A549 (cell line): Measurements from ENCODE around the gene CLEC4C. TPM values are rescaled to one million over a fixed set of nuclear protein-coding genes. Genes with fewer than 3 reads are reported as not detected.

ENCODE experiments used
- ATAC-seq, 2 experiments: fragments of 200-7000 bp in 1 of 2; fragments of >200 bp in 1 of 2; cut with Nextera tagmentation in 1 of 2; cut with Tn5 transposase in 1 of 2; 3 replicates each; pipeline versions ENCODE4 v1.8.0 to v1.9.1; 2018 to 2020; ENCODE audit warnings: mild to moderate bottlenecking in 1 of 2, moderate library complexity in 1 of 2
- CTCF ChIA-PET: fragments of 300-600 bp; sonication (Branson Sonifier 250); formaldehyde crosslinking; extraction: SDS; loops from one replicate; lab custom pipeline; 2021; ENCODE audit warnings: antibody characterized with exemption, inconsistent platforms; lab: Yijun Ruan, JAX
- POLR2A ChIA-PET: fragments of 350-600 bp; formaldehyde crosslinking; extraction: SDS; loops from one replicate; lab custom pipeline; 2021; ENCODE audit warnings: antibody characterized with exemption, inconsistent platforms; lab: Yijun Ruan, JAX
- DNase-seq, 2 experiments: peaks; one replicate each; pipeline versions ENCODE4 v3.0.0 to v3.0.0-alpha.2; 2011 to 2016; ENCODE audit warnings: low read depth in 1 of 2, low spot score in 1 of 2
- FAIRE-seq: peaks from 2 replicates; lab custom pipeline; 2011; peaks lifted over from hg19 to GRCh38; lab: Jason Lieb, UNC
- H3K27ac ChIP-seq, 2 experiments: fragments of >200 bp; sonication (Bioruptor Twin); formaldehyde crosslinking; 3 replicates each; pipeline ENCODE4 v1.5.1; 2016 to 2017
- H3K4me1 ChIP-seq: fragments of >200 bp; sonication (Bioruptor Twin); formaldehyde crosslinking; 3 replicates; pipeline ENCODE4 v1.6.1; 2016
- H3K4me2 ChIP-seq: fragments of >200 bp; sonication (Bioruptor Twin); formaldehyde crosslinking; 3 replicates; pipeline ENCODE4 v1.6.1; 2016
- H3K4me3 ChIP-seq: fragments of >200 bp; sonication (Bioruptor Twin); formaldehyde crosslinking; 3 replicates; pipeline ENCODE4 v1.5.1; 2016
- H3K9me3 ChIP-seq: fragments of >200 bp; sonication (Bioruptor Twin); formaldehyde crosslinking; 3 replicates; pipeline ENCODE4 v1.6.1; 2016
- ATOH8 ChIP-seq: fragments of 250-450 bp; sonication (Bioruptor Pico); IDR thresholded peaks from 2 replicates; pipeline ENCODE4 v1.5.0; 2020; ENCODE audit warnings: low read depth, mild to moderate bottlenecking, moderate library complexity
- BCL3 ChIP-seq: fragments of >200 bp; sonication (Bioruptor Twin); formaldehyde crosslinking; IDR thresholded peaks from 3 replicates; pipeline ENCODE4 v1.6.1; 2016
- CBX8 ChIP-seq: fragments of 200-600 bp; sonication (generic); IDR thresholded peaks from 2 replicates; pipeline ENCODE4 v1.6.1; 2016
- ELK1 ChIP-seq: fragments of 150-350 bp; IDR thresholded peaks from 2 replicates; pipeline ENCODE4 v1.6.1; 2014; ENCODE audit warnings: low read depth, mild to moderate bottlenecking, low read length
- FOSL2 ChIP-seq, 2 experiments: fragments of 450-650 bp in 1 of 2; fragments of >200 bp in 1 of 2; sonication (Bioruptor Twin) in 1 of 2; formaldehyde crosslinking; IDR thresholded peaks; 2 replicates each; pipeline versions ENCODE4 v1.5.0 to v1.6.1; 2016 to 2020; ENCODE audit warnings: mild to moderate bottlenecking in 1 of 2, moderate library complexity in 1 of 2
- GATA3 ChIP-seq: IDR thresholded peaks from 2 replicates; pipeline ENCODE4 v1.6.1; 2012; ENCODE audit warnings: borderline replicate concordance
- HES2 ChIP-seq: fragments of >200 bp; sonication (Bioruptor Twin); formaldehyde crosslinking; IDR thresholded peaks from 2 replicates; pipeline ENCODE4 v1.6.1; 2016
- HMGXB4 ChIP-seq: fragments of 250-450 bp; sonication (Bioruptor Pico); IDR thresholded peaks from 2 replicates; pipeline ENCODE4 v1.5.0; 2021; ENCODE audit warnings: mild to moderate bottlenecking, moderate library complexity, borderline replicate concordance
- HOXB13 ChIP-seq: fragments of 250-450 bp; sonication (Bioruptor Pico); IDR thresholded peaks from 2 replicates; pipeline ENCODE4 v1.5.0; 2020; ENCODE audit warnings: low read depth, mild to moderate bottlenecking, moderate library complexity
- HOXB5 ChIP-seq: fragments of 250-450 bp; sonication (Bioruptor Pico); IDR thresholded peaks from 2 replicates; pipeline ENCODE4 v1.5.0; 2020; ENCODE audit warnings: mild to moderate bottlenecking, moderate library complexity
- MAFK ChIP-seq: fragments of 450-650 bp; IDR thresholded peaks from 2 replicates; pipeline ENCODE4 v1.6.1; 2014; ENCODE audit not compliant: partially characterized antibody
- NPAS2 ChIP-seq: fragments of 250-450 bp; sonication (Bioruptor Pico); IDR thresholded peaks from 2 replicates; pipeline ENCODE4 v1.8.0; 2022; ENCODE audit warnings: mild to moderate bottlenecking, moderate library complexity, borderline replicate concordance
- PHF8 ChIP-seq: fragments of 200-600 bp; sonication (generic); IDR thresholded peaks from 2 replicates; pipeline ENCODE4 v1.6.1; 2016; ENCODE audit warnings: low read depth, mild to moderate bottlenecking, antibody characterized with exemption, moderate library complexity, borderline replicate concordance
- POLR2A ChIP-seq: IDR thresholded peaks from 2 replicates; pipeline ENCODE4 v1.6.1; 2012; ENCODE audit warnings: mild to moderate bottlenecking, low read length
- POLR2AphosphoS2 ChIP-seq: conservative IDR thresholded peaks from 2 replicates; pipeline ENCODE4 v1.6.1; 2012; ENCODE audit warnings: low read length, improper control_type of control experiment, inconsistent platforms
- RAD21 ChIP-seq, 2 experiments: fragments of >200 bp in 1 of 2; sonication (Bioruptor Twin) in 1 of 2; formaldehyde crosslinking in 1 of 2; IDR thresholded peaks in 1 of 2; conservative IDR thresholded peaks in 1 of 2; 2 replicates in 1 of 2; 3 replicates in 1 of 2; pipeline ENCODE4 v1.6.1; 2012 to 2018; ENCODE audit warnings: inconsistent platforms in 1 of 2
- REST ChIP-seq: fragments of 200-600 bp; sonication (generic); IDR thresholded peaks from 2 replicates; pipeline ENCODE4 v1.6.1; 2016; ENCODE audit warnings: antibody characterized with exemption, mild to moderate bottlenecking, moderate library complexity
- RFX5 ChIP-seq: fragments of 450-650 bp; IDR thresholded peaks from 2 replicates; pipeline ENCODE4 v1.7.1; 2014; ENCODE audit warnings: antibody characterized with exemption, mild to moderate bottlenecking, moderate library complexity
- RNF2 ChIP-seq: fragments of 200-600 bp; sonication (generic); IDR thresholded peaks from 2 replicates; pipeline ENCODE4 v1.6.1; 2016; ENCODE audit warnings: low read depth, mild to moderate bottlenecking, antibody characterized with exemption, moderate library complexity, borderline replicate concordance
- SMC3 ChIP-seq: fragments of >200 bp; sonication (Bioruptor Twin); formaldehyde crosslinking; IDR thresholded peaks from 3 replicates; pipeline ENCODE4 v1.6.1; 2018; ENCODE audit warnings: inconsistent platforms
- ZNF302 ChIP-seq: fragments of 250-450 bp; sonication (Bioruptor Pico); IDR thresholded peaks from 2 replicates; pipeline ENCODE4 v1.9.0; 2021; ENCODE audit warnings: inconsistent platforms, mild to moderate bottlenecking, moderate library complexity
- ZSCAN20 ChIP-seq: fragments of 250-450 bp; sonication (Bioruptor Pico); IDR thresholded peaks from 2 replicates; pipeline ENCODE4 v1.8.0; 2022; ENCODE audit warnings: mild to moderate bottlenecking, moderate library complexity
- WGBS: methylation state at CpG from one replicate; pipeline ENCODE4 v1.1.6; 2017; ENCODE audit errors: missing lambda C conversion rate; 5-methylcytosine and 5-hydroxymethylcytosine counted together
- polyA plus RNA-seq, 4 experiments: library from polyadenylated mRNA; depleted of rRNA in 3 of 4; stranded (reverse); fragments of >200 nt; fragmentation: RNase III in 1 of 4; extraction: RNeasy Plus Mini Kit Qiagen cat#74134 plus additional on column Dnase treatment in 1 of 4; gene quantifications; 2 replicates in 3 of 4; 3 replicates in 1 of 4; pipeline ENCODE4 v1.2.3, GENCODE V29; 2011 to 2017

Gene CLEC4C
- polyA plus RNA-seq, 2 of the 4 experiments (the other 2 are of a cell fraction) = not detected

GRCh38 chr12:7782055-7782454 is 34.9 kb upstream of the CLEC4C start:
- CTCF ChIA-PET = no interaction called here
- no peak for TF ChIP-seq HOXB5 (CRISPR knock-in tag)
- Histone ChIP-seq H3K9me3 (no peaks in the 10 kb centered on the region), H3K27ac (no peak overlapping the region), H3K4me2 (no peak overlapping the region), H3K4me3 (no peak overlapping the region), H3K4me1 (no peaks in the 10 kb centered on the region)
- FAIRE-seq (no peak), DNase-seq (no peak), ATAC-seq (no peak)
- WGBS = 74% methylated on average over 6 of the region's 6 CpGs
- POLR2A ChIA-PET = no interaction called here

- FAIRE-seq (no peak), DNase-seq (no peak), ATAC-seq (no peak)
- 52% methylated on average over 3 of the region's 3 CpGs for WGBS
- H3K4me1 ChIP-seq = no peaks in the 10 kb centered on the region
- TF ChIP-seq SMC3 = no peak
- no peak for TF ChIP-seq HOXB13 (CRISPR knock-in tag)
- no peak for TF ChIP-seq ATOH8 (CRISPR knock-in tag)
- no peak for TF ChIP-seq NPAS2 (CRISPR knock-in tag)
- TF ChIP-seq ELK1 = no peak
- TF ChIP-seq PHF8 = no peak
- no peak for TF ChIP-seq CBX8
- no peaks in the 10 kb centered on the region for H3K9me3 ChIP-seq
- no peak overlapping the region for H3K27ac ChIP-seq
- ChIA-PET CTCF (no interaction called here), POLR2A (no interaction called here)
- no peak overlapping the region for H3K4me2 ChIP-seq
- no peak overlapping the region for H3K4me3 ChIP-seq
Measured at GRCh38 chr12:7781274-7781673, 34.1 kb upstream of the CLEC4C start.

GRCh38 chr12:7769999-7770398 is 22.8 kb upstream of the CLEC4C start:
- TF ChIP-seq MAFK (peak; percentile 83), ZSCAN20 (no peak)
- CTCF ChIA-PET = interaction anchor here (0.8 kb wide), 1 partner anchor 20 kb away, joined by 3 read pairs; no protein-coding TSS in a partner anchor
- no peak overlapping the region for H3K4me3 ChIP-seq
- H3K4me2 ChIP-seq = no peak overlapping the region
- DNase-seq = no peak
- H3K9me3 ChIP-seq = no peaks in the 10 kb centered on the region
- ATAC-seq = no peak
- H3K27ac ChIP-seq = no peak overlapping the region
- POLR2A ChIA-PET = no interaction called here
- WGBS = 33% methylated on average over 3 of the region's 3 CpGs
- H3K4me1 ChIP-seq = no peaks in the 10 kb centered on the region
- FAIRE-seq = no peak

- 62% methylated on average over 9 of the region's 9 CpGs for WGBS
- ATAC-seq (no peak), FAIRE-seq (no peak), DNase-seq (no peak)
- Histone ChIP-seq H3K4me2 (no peak overlapping the region), H3K4me1 (no peaks in the 10 kb centered on the region), H3K9me3 (no peaks in the 10 kb centered on the region), H3K27ac (no peak overlapping the region), H3K4me3 (no peak overlapping the region)
- CTCF ChIA-PET = no interaction called here
- POLR2A ChIA-PET = no interaction called here
- no peak for TF ChIP-seq BCL3
- no peak for TF ChIP-seq RNF2
- TF ChIP-seq RFX5 = no peak
- TF ChIP-seq HES2 = no peak
- TF ChIP-seq HOXB5 (CRISPR knock-in tag) = no peak
- TF ChIP-seq ZNF302 (CRISPR knock-in tag) = no peak
- no peak for TF ChIP-seq REST
- TF ChIP-seq HMGXB4 (CRISPR knock-in tag) = no peak
- TF ChIP-seq FOSL2 (IDR thresholded peaks at IDR 0.05) = no peak
- no peak for TF ChIP-seq FOSL2 (CRISPR knock-in tag; IDR thresholded peaks at IDR 0.05)
- TF ChIP-seq GATA3 = no peak
- no peak for TF ChIP-seq POLR2AphosphoS2
- TF ChIP-seq POLR2A = no peak
- no peak for TF ChIP-seq RAD21 (conservative IDR thresholded peaks at IDR 0.05 in 1 of 2, IDR thresholded peaks at IDR 0.05 in 1 of 2)
Measured at GRCh38 chr12:7758766-7759140, 11.6 kb upstream of the CLEC4C start.
